ENCODE results near the gene STARD9.
"Not testable (repeated sequence)": the region's sequence is repeated elsewhere in the genome, so short reads cannot be mapped to it uniquely, and the experiment has no call there.

The STARD9 gene

GRCh38 chr15:42632105-42632675, 56.8 kb downstream of the STARD9 start:
- no peak for FAIRE-seq

GRCh38 chr15:42640109-42640508, 64.7 kb downstream of the STARD9 start:
- FAIRE-seq, result no peak

GRCh38 chr15:42650208-42651066, 75.0 kb downstream of the STARD9 start:
- FAIRE-seq, result peak; percentile 67

DNA sequence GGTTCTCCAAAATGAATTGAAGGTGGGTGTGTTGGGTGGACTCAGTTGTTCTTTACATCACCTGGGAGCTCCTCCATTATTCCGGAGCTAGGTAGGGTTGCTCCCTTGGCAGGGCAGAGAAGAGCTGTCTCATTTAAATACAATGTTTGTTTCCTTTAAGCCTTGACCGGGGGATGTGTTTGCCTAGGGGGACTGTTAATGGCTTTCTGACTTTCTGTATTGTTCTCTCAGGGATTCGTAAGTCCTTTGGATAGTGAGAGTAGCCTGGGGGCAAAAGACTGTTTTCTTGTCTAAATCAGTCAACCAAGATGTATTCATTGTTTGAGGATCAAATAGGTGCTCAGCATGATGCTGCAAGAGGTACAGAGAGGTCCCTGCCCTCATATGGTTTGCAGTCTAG, 90.4 kb downstream of the STARD9 start:
- no peak for FAIRE-seq

DNA sequence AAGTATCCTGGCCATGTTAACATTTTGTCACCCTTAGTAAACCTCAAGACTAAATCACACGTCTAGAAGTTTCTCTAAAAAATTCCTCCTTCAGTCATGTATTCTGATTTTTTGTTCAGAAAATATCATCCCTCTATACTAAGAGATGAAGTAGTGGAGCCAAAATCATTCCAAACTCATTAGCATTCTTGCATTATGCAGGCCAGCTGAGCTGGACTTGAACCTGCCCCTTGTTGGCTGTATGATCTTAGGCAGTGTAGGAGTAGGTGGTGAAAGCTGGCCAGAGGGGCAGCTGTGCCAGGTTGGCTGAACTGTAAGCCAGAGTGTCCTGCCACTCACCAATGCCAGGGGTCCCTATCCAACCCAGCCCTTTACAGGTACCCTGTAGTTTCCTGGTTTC, 92.4 kb downstream of the STARD9 start:
- no peak for FAIRE-seq

- FAIRE-seq, result no peak
These were observed 95.0 kb downstream of the STARD9 start for GRCh38 chr15:42670451-42670850.

- FAIRE-seq, result no peak
These were observed 97.0 kb downstream of the STARD9 start for GRCh38 chr15:42672444-42672843.

DNA sequence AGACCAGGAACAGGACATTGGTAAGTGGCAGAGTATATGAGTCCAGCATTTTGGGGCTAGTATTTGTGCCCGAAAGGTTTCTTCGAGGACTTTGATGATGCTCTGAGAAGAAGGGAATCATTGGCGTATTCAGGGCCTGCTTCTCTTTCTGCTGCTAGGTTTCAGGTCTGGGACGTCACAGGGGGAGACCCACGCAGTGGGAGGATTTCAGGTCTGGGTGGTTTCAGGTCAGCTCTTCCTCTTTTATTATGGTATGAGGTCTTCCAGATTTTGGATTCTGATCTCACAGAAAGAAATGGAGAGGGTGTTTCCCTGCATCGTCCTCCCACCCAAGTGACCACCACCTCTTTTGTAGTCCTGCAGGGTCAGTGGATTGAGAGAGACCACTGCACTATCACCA, 99.1 kb downstream of the STARD9 start:
- no peak for FAIRE-seq

- no peak for FAIRE-seq
These were observed 99.6 kb downstream of the STARD9 start for GRCh38 chr15:42675021-42675420.

- no peak for FAIRE-seq
These were observed 104.1 kb downstream of the STARD9 start for GRCh38 chr15:42679285-42680141.

- not testable (repeated sequence) for FAIRE-seq
These were observed 104.7 kb downstream of the STARD9 start for GRCh38 chr15:42680142-42680482.

DNA sequence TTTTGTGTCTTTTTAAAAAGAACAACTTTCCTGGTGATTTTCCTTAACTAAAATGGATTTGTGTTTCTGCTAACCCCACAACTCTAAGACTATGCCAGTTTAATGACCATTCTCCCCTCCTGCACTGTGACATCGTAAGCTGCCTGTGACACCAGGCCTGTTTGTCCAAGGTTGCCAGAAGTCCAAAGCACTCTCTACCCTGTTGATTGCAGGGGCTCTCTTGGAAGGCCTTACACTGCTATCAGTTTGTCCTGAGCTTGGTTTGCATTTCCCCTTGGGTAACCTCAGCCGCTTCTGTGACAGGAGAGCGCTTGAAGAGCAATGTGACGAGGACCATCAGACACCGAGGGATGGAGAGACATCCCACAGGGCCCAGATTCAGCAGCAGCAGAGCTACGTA, 105.7 kb downstream of the STARD9 start:
- FAIRE-seq, result no peak

GRCh38 chr15:42686281-42686680, 110.9 kb downstream of the STARD9 start:
- FAIRE-seq, result no peak

DNA sequence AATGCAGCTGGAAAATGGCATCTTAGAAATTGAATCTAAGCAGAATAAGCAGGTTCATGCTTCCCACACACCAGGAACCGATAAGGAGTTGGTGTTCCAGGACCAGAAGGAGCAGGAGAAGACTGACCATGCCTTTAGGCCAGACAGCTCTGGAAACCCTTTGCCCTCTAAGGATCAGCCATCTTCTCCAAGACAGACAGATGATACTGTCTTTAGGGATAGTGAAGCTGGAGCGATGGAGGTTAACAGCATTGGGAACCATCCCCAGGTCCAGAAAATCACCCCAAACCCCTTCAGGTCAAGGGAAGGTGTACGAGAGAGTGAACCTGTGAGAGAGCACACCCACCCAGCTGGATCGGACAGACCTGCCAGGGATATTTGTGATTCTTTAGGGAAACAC, 112.3 kb downstream of the STARD9 start:
- no peak for FAIRE-seq

- no peak for FAIRE-seq
These were observed 112.9 kb downstream of the STARD9 start for GRCh38 chr15:42688301-42688700.

GRCh38 chr15:42691308-42691707, 115.9 kb downstream of the STARD9 start:
- FAIRE-seq, result no peak

- FAIRE-seq, result no peak
These were observed 116.4 kb downstream of the STARD9 start for GRCh38 chr15:42691770-42692169.

DNA sequence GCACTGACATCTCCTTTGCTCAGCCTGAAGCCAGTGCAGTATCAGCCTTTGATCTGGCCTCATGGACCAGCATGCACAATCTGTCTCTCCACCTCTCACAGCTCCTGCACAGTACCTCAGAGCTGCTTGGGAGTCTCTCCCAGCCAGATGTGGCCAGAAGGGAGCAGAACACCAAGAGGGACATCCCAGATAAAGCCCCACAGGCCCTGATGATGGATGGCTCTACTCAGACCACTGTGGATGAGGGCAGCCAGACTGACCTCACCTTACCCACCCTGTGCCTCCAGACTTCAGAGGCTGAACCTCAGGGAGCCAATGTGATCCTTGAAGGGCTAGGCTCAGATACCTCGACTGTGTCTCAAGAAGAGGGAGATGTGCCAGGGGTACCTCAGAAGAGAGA, 117.1 kb downstream of the STARD9 start:
- no peak for FAIRE-seq

GRCh38 chr15:42692997-42693396, 117.6 kb downstream of the STARD9 start:
- FAIRE-seq, result no peak

DNA sequence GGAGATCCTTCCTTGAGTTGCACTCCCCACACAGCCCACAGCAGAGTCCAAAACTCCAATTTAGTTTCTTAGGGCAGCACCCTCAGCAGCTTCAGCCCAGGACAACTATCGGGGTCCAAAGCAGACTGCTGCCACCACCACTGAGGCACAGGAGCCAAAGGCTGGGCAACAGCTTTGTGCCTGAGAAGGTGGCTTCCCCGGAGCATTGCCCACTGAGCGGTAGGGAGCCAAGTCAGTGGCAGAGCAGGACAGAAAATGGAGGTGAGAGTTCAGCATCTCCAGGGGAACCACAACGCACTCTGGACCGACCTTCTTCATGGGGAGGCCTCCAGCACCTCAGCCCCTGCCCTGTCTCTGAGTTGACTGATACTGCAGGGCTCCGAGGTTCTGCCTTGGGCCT, 118.1 kb downstream of the STARD9 start:
- no peak for FAIRE-seq

- no peak for FAIRE-seq
These were observed 118.5 kb downstream of the STARD9 start for GRCh38 chr15:42693942-42694341.

- FAIRE-seq, result no peak
These were observed 119.0 kb downstream of the STARD9 start for GRCh38 chr15:42694398-42694797.

- FAIRE-seq, result no peak
These were observed 120.2 kb downstream of the STARD9 start for GRCh38 chr15:42695527-42696071.

GRCh38 chr15:42696626-42697025, 121.2 kb downstream of the STARD9 start:
- no peak for FAIRE-seq
